ENCODE measurements around the gene DNAJB9. TPM values are rescaled to one million over a fixed set of nuclear protein-coding genes. Genes with fewer than 3 reads are reported as not detected.

The DNAJB9 gene
- total and polyA plus RNA-seq, 2 of the 13 experiments (the other 11 are each of a cell fraction or from before 2014, with no cell fraction given): 8.6 to 16.4 TPM

GRCh38 chr7:108525985-108526767 lies 43.5 kb upstream of the DNAJB9 start, which contains the start of gene PNPLA8 (continued):
- TF ChIP-seq ZNF687 (CRISPR knock-in tag; IDR thresholded peaks at IDR 0.05) (peak; percentile 95), FOXP4 (CRISPR knock-in tag; IDR thresholded peaks at IDR 0.05) (peak; percentile 42; the same call in 1 of the 2 replicates), MEIS2 (CRISPR knock-in tag; IDR thresholded peaks at IDR 0.05) (peak; percentile 73), GATAD2A (CRISPR knock-in tag; IDR thresholded peaks at IDR 0.05) (peak; percentile 55), ZKSCAN5 (CRISPR knock-in tag; IDR thresholded peaks at IDR 0.05) (no peak), TGIF2 (CRISPR knock-in tag; IDR thresholded peaks at IDR 0.05) (peak; percentile 80), KLF9 (CRISPR knock-in tag; IDR thresholded peaks at IDR 0.05; ENCODE audit: low read depth) (0 out of 2 replicates have a peak, but pooled peaks have one; percentile 20), SRF (IDR thresholded peaks at IDR 0.05; ENCODE audit: low read depth, low read length) (no peak), YEATS4 (CRISPR knock-in tag; IDR thresholded peaks at IDR 0.05; ENCODE audit: borderline replicate concordance) (peak; percentile 46), IRF9 (CRISPR knock-in tag; IDR thresholded peaks at IDR 0.05; ENCODE audit: borderline replicate concordance) (peak; percentile 42; the same call in 1 of the 2 replicates), WIZ (CRISPR knock-in tag; IDR thresholded peaks at IDR 0.05) (no peak), ZNF704 (CRISPR knock-in tag; IDR thresholded peaks at IDR 0.05; ENCODE audit: borderline replicate concordance) (peak; percentile 52; the same call in 1 of the 2 replicates), SALL2 (CRISPR knock-in tag; IDR thresholded peaks at IDR 0.05) (peak; percentile 85; the same call in 1 of the 2 replicates), ZBTB8A (CRISPR knock-in tag; IDR thresholded peaks at IDR 0.05; ENCODE audit: borderline replicate concordance, low read depth) (0 out of 2 replicates have a peak, but pooled peaks have one; percentile 40), ZNF362 (CRISPR knock-in tag; IDR thresholded peaks at IDR 0.05; ENCODE audit: borderline replicate concordance) (peak; percentile 21; the same call in 1 of the 2 replicates), SP4 (CRISPR knock-in tag; IDR thresholded peaks at IDR 0.05) (peak; percentile 99), DBP (CRISPR knock-in tag; IDR thresholded peaks at IDR 0.05; ENCODE audit: not compliant biosample characterization) (no peak)
